GM18505 (cell line): Measurements from ENCODE around the gene NUCB1.
A peak's percentile ranks its signal among the peaks of the same experiment; 100 is the strongest.
"Not testable (repeated sequence)": the region's sequence is repeated elsewhere in the genome, so short reads cannot be mapped to it uniquely, and the experiment has no call there.

Source experiments
- ATAC-seq: cut with Tn5 transposase; IDR thresholded peaks from one replicate; pipeline ENCODE4 v1.9.1; 2021; ENCODE audit not compliant: unreplicated experiment
- POLR2A ChIP-seq: IDR thresholded peaks from 4 replicates; pipeline ENCODE4 v1.6.1; 2011; ENCODE audit warnings: borderline replicate concordance; ENCODE audit not compliant: insufficient read depth, insufficient read length; ENCODE audit errors: extremely low read depth

Gene NUCB1

DNA sequence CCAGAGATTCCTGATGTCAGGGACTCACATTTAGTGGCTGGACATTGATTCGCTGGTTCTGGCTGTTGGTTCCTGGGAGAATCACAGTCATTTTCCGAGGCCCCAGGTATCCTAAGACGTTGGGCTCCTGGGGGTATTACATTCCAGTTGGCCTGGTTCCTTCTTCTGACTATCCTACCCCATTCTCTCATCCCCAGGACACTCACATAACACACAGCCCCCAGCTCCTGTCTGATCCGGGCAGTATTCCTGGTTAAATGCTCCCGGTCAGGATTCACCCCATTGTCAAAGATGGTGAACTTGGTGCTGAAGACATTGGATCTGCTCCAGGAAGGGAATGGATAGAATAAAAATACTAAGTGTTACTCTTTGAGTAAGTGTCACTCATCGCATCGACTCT is 16.4 kb upstream of the NUCB1 start:
- TF ChIP-seq POLR2A: no peak
- ATAC-seq: no peak

- ATAC-seq: no peak
- TF ChIP-seq POLR2A: no peak
These were observed 12.1 kb upstream of the NUCB1 start for GRCh38 chr19:48887861-48888612.

- not testable (repeated sequence) for ATAC-seq
These were observed 10.6 kb upstream of the NUCB1 start for GRCh38 chr19:48889496-48889895.

GRCh38 chr19:48890551-48890950 is 9.6 kb upstream of the NUCB1 start:
- no peak for ATAC-seq
- no peak for TF ChIP-seq POLR2A

- no peak for TF ChIP-seq POLR2A
- ATAC-seq: no peak
These were observed 4.9 kb upstream of the NUCB1 start for GRCh38 chr19:48895226-48895625.

- no peak for ATAC-seq
These were observed 3.9 kb upstream of the NUCB1 start for GRCh38 chr19:48896191-48896720.

GRCh38 chr19:48897181-48897580 is 2.9 kb upstream of the NUCB1 start:
- no peak for TF ChIP-seq POLR2A
- no peak for ATAC-seq

More at GRCh38 chr19:48896191-48896720, 3.9 kb upstream of the NUCB1 start:
- no peak for TF ChIP-seq POLR2A

DNA sequence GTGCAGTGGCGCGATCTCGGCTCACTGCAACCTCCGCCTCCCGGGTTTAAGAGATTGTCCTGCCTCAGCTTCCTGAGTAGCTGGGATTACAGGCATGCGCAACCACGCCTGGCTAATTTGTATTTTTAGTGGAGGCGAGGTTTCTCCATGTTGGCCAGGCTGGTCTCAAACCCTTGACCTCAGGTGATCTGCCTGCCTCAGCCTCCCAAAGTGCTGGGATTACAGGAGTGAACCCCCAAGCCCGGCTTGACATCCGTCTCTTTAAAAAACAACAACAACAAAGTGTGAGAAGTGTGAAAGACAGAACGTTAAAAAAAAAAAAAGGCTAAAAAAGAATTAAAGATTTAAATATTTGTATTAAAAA is 744 bp upstream of the NUCB1 start:
- ATAC-seq: not testable (repeated sequence)

- no peak for ATAC-seq
- peak; percentile 41 for TF ChIP-seq POLR2A
These were observed 630 bp downstream of the NUCB1 start for GRCh38 chr19:48900477-48901406.

GRCh38 chr19:48902291-48902690 is 2.2 kb downstream of the NUCB1 start:
- ATAC-seq: not testable (repeated sequence)

DNA sequence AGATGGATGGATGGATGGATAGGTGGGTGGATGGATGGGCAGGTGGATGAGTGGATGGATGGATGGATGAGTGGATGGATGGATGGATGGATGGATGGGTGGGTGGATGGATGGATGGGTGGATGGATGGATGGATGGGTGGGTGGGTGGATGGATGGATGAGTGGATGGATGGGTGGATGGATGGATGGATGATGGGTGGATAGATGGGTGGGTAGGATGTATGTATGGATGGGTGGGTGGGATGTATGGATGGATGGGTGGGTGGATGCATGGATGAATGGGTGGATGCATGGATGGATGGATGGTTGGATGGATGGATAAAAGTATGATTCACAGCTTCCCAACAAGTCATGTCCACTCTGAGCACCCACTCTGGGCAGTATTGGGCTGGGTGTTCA is 3.7 kb downstream of the NUCB1 start:
- ATAC-seq: not testable (repeated sequence)

DNA sequence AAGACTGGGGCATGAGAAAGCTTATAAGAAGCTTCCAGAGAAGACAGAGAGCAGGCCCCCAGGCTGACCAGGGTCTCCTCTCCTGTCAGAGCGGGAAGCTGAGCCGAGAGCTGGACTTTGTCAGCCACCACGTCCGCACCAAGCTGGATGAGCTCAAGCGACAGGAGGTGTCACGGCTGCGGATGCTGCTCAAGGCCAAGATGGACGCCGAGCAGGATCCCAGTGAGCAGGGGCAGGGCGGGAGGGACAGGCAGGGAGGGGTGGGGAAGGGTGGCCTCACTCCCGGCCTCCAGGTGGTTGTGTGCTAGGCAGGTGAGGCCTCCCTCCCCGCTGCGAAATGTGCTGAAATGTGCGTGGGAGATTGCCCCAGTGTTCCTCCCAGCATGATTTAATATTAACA is 5.6 kb downstream of the NUCB1 start:
- ATAC-seq: no peak
- TF ChIP-seq POLR2A: no peak

DNA sequence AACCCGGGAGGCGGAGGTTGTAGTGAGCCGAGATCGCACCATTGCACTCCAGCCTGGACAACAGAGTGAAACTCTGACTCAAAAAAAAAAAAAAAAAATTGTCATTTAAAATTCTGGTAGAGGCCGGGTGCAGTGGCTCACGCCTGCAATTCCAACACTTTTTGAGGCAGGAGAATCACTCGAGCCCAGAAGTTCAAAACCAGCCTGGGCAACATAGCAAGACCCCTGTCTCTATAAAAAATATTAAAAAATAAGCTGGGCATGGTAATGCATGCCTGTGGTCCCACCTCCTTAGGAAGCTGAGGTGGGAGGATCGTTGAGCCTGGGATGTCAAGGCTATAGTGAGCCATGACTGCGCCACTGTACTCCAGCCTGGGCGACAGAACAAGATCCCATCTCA is 6.2 kb downstream of the NUCB1 start:
- no peak for TF ChIP-seq POLR2A
- no peak for ATAC-seq

DNA sequence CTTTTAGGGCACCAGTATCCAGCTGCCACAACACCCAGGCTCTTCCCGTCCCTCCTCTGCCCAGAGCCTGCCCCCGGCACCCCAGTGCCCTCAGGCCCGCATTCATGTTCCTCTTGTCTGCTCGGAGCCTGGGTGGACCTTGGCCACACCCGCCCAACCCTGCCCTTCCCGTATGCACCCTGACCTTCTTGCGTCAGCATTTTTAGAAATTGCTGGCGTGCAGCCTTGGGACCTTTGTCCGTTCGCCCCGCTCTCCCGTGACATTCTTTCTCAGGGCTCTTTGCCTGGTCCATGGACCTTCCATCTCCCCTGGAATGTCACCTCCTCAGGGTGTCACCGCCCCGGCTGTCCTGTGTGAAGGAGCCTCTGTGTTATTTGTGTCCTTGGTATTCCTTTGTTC is 7.6 kb downstream of the NUCB1 start:
- no peak for TF ChIP-seq POLR2A
- ATAC-seq: no peak

DNA sequence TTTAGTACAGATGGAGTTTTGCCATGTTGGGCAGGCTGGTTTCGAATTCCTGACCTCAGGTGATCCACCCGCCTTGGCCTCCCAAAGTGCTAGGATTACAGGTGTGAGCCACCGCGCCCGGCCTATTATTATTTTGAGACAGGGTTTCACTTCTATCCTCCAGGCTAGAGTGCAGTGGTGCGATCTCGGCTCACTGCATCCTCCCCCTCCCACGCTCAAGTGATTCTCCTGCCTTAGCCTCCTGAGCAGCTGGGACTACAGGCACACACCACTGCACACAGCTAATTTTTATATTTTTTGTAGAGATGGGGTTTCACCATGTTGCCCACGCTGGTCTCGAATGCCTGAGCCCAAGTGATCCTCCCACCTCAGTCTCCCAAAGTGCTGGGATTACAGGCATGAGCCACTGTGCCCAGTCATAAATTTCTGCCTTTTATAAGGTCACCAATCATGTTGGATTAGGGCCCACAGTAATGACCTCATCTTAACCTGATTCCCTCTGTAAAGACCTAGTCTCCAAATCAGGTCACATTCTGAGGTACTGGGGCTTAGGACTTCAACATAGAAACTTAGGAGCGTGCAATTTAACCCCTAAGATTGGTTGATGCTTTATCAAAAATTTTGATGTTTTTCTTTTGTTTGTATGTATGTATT is 9.4 kb downstream of the NUCB1 start:
- not testable (repeated sequence) for ATAC-seq
